SK-MEL-5 (cell line): ENCODE measurements around the gene KIF16B. TPM values are rescaled to one million over a fixed set of nuclear protein-coding genes. Genes with fewer than 3 reads are reported as not detected.
A peak's percentile ranks its signal among the peaks of the same experiment; 100 is the strongest.
"Not testable (repeated sequence)": the region's sequence is repeated elsewhere in the genome, so short reads cannot be mapped to it uniquely, and the experiment has no call there.

Experiments
- DNase-seq: peaks from one replicate; pipeline ENCODE4 v3.0.0-alpha.2; 2016; ENCODE audit warnings: low read depth, low spot score
- in situ Hi-C: cut with HindIII; loops from 2 replicates; pipeline ENCODE4 v1.10.0; 2016; ENCODE audit warnings: low sequenced_read_pairs, high pct_unique_total_duplicates, low pct_unique_long_range_greater_than_20kb
- total RNA-seq: library from RNA; depleted of rRNA; stranded (reverse); fragments of >200 nt; shearing (Covaris generic); gene quantifications from 2 replicates; pipeline ENCODE4 v1.2.3, GENCODE V29; 2014

The KIF16B gene
- total RNA-seq, 1 experiment from 2014 or later, result 13.4 TPM

DNA sequence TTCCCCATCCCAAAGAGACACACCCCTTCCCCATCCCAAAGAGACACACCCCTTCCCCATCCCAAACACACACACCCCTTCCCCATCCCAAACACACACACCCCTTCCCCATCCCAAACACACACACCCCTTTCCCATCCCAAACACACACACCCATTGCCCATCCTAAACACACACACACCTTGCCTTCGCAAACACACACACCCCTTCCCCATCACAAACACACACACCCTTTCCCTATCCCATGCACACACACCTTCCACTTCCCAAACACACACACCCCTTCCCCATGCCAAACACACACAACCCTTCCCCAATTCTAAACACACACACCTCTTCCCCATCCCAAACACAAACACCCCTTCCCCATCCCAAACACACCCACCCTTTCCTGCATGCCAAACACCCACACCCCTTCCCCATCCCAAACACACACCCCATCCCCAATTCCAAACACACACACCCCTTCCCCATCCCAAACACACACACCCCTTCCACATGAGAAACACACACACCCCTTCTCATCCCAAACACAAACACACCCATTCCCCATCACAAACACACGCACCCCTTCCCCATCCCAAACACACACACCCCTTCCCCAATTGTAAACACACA, 315.3 kb downstream of the KIF16B start:
- in situ Hi-C loops, result no loop called here
- no peak for DNase-seq

DNA sequence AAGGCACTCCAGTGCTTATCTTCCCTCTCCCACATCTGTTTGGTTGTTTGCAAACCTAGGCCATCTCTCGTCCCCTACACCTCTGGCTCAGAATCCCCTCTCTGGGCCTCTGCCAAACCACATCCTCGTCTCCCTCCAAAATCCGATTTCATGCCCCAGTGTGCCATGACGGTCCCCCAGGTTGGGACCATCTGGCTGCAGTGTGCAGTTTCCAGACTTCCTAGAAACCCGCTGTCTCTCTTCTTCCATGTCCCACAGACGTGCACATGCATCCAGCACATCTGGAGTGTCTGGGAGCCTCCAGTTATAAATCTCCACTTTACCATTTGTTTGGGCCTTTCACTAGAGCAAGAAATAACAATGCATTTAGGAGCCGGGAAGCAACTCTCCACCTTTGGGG, 316.2 kb downstream of the KIF16B start:
- in situ Hi-C loops, result no loop called here

DNA sequence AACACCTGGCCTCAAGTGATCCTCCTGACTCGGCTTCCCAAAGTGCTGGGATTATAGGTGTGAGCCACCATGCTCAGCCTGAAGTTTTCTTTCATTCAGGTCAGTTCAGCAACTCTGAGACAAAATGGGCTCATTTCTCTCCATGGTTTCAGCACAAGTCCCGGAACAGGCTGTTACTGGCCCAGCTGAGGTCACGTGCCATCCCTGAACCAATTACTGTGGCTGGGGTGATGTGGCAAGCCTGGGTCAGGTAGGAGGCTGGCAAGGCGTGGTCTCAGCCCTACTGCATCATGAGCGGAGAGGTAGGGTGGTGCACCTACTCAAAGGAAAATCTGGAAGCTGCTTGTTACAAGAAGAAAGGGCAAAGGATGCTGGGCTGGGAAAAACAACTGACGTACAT, 326.4 kb downstream of the KIF16B start:
- no peak for DNase-seq
- in situ Hi-C loops, result no loop called here

More for the DNA sequence above, 316.2 kb downstream of the KIF16B start:
- no peak for DNase-seq

DNA sequence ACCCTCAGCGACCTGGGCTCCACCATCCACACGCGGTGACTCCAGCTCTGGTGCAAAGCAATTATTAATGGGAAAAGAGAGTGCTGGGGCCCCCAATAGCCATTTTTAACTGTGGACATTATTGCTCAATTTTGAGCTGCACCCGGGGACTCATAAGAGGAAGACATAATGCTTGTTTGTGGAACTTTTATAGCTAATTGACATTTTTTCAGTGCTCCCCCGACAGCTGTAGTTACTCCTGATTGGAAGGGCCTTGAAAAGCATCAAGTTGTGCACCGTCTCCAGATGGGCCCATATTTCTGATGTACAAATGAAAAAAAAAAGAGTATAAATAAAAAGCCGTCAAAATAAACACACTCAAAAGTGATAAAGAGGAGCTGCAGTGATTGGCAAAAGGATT, 327.0 kb downstream of the KIF16B start:
- DNase-seq, result no peak
- in situ Hi-C loops, result no loop called here

DNA sequence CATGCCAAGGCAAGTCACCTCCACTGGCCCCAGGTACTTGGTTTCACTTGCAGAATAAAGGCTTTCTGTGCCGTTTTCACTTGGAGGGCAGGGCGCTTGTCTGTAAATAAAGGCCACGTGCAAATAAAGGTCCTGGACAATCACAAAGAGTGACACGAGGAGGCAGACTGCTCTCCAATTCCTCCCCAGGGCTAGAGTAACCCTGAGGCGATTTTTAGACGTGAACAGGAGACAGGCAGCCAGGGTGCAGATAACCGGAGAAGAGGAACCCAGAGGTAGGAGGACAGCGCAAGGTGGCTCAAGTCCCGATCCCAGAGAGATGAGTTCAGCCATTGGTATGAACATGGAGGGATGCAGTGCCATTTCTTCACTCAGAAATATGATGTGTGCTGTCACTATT, 327.4 kb downstream of the KIF16B start:
- in situ Hi-C loops, result no loop called here
- DNase-seq, result no peak

DNA sequence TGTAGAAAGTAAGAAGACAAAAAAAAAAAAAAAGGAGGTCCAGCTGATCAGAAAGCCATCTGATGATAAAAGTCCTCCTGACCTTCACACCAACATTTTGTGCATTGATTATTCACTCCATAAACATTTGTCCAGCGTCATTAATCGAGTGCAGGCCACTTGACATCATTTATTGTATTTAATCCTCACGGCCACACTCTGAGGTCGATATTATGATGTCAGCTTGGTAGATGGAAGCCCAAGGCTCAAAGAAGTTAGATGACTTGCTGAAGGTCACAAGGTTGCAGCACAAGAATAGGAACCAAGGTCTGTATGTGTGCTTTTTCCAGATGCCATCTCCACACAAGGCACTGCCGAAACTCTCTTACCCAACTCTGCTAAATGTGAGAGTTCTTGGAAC, 328.4 kb downstream of the KIF16B start:
- in situ Hi-C loops, result no loop called here

DNA sequence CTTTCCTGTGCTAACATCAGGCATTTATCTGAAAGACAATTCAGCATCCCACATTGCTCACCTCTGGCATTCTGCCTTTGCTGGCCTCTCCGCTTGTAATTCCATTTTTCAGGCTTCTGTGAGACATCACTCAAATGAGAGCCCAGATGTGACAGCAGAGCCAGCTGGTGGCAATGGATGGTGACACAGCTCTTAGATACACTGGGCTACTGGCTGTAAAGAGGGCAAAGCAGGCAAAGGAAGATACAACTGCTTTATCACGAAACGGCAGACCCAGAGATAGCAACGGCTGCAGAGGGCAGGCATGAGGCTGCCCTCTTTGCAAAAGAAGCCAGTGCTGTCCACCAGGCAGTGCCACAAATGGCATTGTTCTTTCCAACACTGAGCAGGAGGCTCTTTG, 329.8 kb downstream of the KIF16B start:
- DNase-seq, result no peak
- in situ Hi-C loops, result no loop called here

More for the DNA sequence above, 328.4 kb downstream of the KIF16B start:
- DNase-seq, result no peak

DNA sequence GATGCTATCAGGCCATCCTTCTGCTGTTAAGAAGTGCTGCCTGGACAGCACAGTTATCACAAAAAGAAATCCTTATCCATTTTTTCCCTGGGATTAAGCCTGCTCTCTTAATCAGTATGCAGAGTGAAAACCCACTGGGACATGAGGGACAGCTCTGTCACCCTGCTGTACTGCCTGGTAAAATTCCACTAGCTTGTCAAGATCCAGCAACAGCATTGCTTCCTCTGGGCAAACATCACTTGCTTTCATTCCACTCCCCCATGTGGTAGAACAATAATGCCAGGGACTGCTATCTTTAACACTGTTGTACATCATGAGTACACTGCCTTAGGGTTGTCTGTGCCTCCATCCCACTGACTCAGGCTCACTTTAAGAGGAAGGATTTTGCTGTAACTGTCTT, 331.3 kb downstream of the KIF16B start:
- peak; percentile 48 for DNase-seq
- in situ Hi-C loops, result no loop called here

DNA sequence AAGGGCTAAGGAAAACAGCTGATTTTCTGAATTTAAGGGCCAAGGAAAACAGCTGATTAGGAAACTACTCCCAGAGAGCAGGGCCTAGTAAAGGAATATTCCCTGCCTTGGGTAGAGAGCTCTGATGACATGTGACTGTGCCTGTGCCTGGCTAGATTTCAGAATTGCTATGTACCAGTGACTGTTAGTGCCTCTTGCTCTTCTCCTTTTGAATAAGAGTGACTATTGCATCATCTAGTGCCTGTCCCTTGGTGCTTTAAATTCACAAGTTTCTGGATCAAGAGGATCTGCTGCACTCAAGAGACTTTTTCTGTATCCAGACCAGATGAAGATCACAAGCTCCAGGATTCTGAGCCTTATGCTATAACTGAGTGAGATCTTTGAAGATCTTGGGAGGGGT, 332.9 kb downstream of the KIF16B start:
- in situ Hi-C loops, result no loop called here
- no peak for DNase-seq

DNA sequence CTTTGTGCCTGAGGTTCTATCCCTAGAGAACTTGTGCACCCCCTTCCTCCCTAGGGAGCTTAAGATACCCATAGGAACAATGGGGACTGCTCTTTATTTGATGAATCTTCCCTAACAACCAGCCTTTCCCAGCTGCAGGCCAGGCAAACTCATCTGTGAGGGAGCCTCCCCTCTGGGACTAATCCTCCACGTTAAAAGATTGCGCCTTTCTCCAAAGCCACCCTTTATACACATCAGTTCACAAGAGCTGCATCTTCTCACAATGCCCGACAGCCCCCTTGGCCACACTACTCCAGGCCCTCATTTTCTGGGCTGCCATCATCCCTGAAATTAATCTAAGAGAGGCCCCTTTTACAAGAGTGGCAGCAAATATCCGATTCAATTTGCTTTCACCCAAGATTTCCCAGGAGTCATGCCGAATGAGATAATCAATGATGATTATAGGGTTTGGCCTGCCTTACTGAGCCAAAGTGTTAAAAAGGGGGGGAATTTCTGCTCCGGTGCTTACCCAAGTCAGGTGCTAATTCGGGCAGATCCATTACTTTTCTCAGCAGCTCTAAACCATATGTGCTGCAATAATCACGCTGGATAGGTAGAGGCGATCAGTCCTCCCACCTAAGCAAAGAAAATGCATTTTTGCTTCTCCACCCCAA, 336.5 kb downstream of the KIF16B start:
- in situ Hi-C loops, result no loop called here
- DNase-seq, result no peak

DNA sequence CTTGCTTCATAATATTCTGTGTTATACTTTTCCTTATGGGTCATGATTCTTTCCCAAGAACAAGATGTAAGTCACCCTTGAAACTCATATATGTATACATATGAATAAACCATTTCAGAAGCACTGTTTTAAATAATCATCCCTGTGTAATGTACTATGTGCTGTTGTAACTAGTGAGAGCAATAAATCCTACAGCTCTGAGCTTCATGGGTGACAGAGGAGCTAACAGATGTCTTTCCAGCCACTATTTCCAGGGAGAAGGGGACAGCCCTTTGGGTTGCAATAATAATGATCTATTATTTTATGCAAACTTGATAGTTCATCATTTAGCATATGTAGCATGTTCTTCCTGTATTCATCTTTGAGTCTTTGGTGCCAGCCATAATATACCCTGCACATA, 342.8 kb downstream of the KIF16B start:
- in situ Hi-C loops, result no loop called here
- DNase-seq, result no peak

DNA sequence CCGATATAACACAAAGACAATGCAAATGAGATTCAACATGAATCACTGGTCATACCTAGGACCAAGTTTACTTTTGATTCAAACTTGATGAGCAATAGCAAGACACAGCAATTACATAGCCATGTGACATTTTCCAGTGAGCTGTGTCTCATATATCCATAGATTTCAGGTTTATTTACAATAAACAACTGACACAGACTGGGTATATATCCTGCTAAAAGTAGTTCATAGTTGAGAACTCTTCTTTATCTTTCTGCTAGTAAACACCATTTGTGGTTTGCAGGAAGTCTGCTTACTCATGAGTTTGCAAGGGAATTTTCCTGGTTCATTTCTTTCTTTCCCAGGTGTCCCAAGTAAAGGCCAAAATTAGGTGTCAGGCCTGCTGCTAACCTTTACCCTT, 343.4 kb downstream of the KIF16B start:
- in situ Hi-C loops, result no loop called here

DNA sequence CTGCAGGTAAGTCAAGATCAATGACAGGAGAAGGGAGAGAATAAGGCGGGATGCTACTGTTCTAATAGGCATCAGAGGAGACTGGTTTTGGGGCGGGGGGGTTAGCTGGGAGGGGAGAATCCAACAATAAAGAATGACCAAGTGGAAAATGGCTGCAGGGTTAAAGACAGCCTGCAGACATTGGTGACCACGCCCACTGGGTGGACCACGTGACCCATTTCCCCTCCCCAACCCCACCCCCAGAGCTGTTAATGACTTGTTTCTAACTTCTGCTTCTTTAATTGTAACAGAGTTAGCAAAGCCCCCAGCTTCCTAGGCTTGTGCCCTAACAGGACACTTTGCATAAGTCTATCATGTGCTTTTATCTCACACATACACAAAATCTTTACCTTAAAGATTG, 344.5 kb downstream of the KIF16B start:
- no peak for DNase-seq
- in situ Hi-C loops, result no loop called here

More for the DNA sequence above, 343.4 kb downstream of the KIF16B start:
- DNase-seq, result no peak

DNA sequence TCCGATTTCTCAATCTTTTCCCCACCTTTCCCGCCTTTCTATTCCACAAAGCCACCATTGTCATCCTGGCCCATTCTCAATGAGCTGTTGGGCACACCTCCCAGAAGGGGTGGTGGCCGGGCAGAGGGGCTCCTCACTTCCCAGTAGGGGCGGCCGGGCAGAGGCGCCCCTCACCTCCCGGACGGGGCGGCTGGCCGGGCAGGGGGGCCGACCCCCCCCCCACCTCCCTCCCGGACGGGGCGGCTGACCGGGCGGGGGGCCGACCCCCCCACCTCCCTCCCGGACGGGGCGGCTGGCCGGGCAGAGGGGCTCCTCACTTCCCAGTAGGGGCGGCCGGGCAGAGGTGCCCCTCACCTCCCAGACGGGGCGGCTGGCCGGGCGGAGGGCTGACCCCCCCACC, 346.3 kb downstream of the KIF16B start:
- DNase-seq, in situ Hi-C loops: not testable (repeated sequence)

DNA sequence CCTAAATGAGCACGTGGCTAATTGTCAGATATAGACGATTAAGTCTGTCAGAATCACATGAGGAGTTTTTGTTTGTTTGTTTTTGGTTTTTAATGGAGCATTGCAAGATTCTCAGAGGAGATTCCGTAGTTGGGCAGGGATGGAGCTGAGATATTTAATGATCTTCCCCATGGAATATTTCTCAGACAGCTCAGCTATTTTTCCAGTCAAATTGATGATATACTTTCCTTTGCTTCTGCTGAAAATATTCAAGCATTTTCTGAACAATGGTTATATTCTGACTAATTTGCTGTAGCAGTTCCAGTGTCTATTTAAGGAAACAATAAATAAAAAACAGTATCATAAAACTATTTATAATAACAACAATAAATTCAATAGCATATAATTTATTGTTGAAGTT, 348.4 kb downstream of the KIF16B start:
- no peak for DNase-seq
- in situ Hi-C loops, result no loop called here

DNA sequence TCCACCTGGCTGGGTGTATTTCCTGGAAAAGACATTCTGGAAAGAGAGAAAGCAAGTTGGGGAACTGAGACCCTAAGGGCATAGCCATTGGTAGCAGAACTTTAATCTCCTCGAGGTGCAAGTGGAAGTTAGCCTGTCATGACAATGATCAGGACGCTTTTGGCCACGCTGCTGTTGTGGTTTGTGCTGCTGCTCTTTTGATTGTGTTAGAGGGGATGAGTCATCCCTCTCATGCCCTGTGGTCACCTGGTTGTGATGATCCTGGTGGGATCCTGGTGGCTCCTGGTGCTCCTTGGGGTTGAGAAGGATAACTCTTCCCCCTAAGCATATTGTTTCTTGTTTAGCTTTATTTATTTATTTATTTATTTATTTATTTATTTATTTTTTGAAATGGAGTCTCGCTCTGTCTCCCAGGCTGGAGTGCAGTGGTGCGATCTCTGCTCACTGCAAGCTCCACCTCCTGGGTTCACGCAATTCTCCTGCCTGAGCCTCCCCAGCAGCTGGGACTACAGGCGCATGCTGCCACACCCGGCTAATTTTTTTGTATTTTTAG, 350.3 kb downstream of the KIF16B start:
- no peak for DNase-seq

More for the DNA sequence above, 350.3 kb downstream of the KIF16B start:
- in situ Hi-C loops, result no loop called here
